ENCODE data around the gene CPEB4.

- no peak for TF ChIP-seq CTCF (IDR thresholded peaks at IDR 0.05)
- no peak for TF ChIP-seq POLR2A (IDR thresholded peaks at IDR 0.05)
These were observed 23.8 kb upstream of the CPEB4 start for GRCh38 chr5:173864126-173865050.

Data from uterus (tissue), 2 donors.